HG03135 (cell line): ENCODE results near the gene MTSS2.
A peak's percentile ranks its signal among the peaks of the same experiment; 100 is the strongest.
"Not testable (repeated sequence)": the region's sequence is repeated elsewhere in the genome, so short reads cannot be mapped to it uniquely, and the experiment has no call there.

Source experiments
- ATAC-seq: cut with Tn5 transposase; IDR thresholded peaks from one replicate; pipeline ENCODE4 v1.9.1; 2021; ENCODE audit warnings: mild to moderate bottlenecking, moderate library complexity; ENCODE audit not compliant: unreplicated experiment

MTSS2 gene

GRCh38 chr16:70657956-70658355 is 27.9 kb downstream of the MTSS2 start:
- ATAC-seq = no peak

- ATAC-seq = no peak
Measured at GRCh38 chr16:70656712-70657263, 29.1 kb downstream of the MTSS2 start.

DNA sequence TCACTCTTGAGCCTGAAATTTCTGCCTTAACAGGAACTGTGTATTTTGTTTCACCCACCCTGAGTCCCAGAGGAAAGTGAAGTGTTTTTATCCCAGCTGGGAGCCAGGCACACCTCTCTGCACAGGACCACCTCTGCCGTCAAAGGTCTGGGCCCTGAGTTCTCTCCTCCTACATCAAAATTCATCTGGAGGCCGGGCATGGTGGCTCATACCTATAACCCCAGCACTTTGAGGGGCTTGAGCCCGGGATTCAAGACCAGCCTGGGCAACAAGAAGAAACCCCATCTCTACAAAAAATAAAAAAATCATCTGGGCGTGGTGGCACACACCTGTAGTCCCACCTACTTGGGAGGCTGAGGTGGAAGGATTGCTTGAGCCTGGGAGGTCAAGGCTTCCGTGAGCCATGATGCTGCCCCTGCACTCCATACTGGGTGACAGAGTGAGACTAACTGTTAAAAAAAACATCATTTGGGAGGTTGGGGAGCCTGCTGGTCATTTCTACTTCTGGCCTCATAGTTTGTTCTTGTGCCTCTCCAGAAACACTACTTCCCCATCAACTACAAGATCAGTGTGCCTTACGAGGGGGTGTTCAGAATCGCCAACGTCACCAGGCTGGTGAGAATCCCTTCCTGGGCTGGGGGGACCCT is 29.7 kb downstream of the MTSS2 start:
- no peak for ATAC-seq

DNA sequence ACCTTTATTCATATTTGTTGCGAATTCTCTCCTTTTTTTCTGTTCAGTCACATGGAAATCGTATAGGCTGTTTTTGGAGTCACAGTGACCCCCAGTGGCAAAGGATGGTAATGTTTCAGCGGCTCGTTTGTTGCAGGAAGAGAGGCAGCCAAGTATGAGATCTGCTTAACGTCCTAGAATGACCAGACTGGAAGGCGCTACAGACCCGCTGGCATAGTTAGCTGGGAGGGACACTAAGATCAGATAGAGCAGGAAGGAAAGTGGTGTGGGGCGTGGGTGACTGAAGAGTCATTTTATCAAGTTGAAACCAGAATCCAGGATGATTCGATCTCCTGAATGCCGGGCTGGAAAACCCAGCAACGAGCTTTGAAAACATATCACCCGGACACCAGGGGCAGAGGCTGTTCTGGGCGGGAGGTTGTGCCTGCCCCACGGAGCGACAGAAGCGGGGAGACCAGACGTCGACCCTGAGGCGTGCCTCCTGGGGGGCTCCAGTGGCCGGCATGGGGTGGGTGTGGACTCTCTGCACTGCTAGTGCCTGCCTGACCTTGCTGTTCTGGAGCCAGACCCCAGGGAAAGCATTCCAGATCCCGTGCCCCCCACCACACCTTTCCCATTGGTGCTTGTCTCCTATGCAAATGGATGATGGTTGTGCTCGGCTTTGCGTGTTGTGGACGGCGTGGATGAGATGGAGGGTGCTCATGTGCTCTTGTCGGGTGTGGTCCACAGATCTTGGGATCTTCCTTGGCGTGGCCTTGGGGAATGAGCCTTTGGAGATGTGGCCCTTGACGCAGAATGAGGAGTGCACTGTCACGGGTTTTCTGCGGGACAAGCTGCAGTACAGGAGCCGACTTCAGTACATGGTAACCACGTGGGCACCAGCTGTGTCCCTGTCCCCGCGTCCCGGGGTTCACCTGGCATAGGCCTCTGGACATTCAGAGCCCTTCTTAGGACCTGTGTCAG is 31.8 kb downstream of the MTSS2 start:
- ATAC-seq = peak; percentile 60

GRCh38 chr16:70653406-70653805 is 32.4 kb downstream of the MTSS2 start:
- no peak for ATAC-seq

- ATAC-seq = no peak
Measured at GRCh38 chr16:70652322-70652721, 33.5 kb downstream of the MTSS2 start.

- no peak for ATAC-seq
Measured at GRCh38 chr16:70651524-70651923, 34.3 kb downstream of the MTSS2 start.

DNA sequence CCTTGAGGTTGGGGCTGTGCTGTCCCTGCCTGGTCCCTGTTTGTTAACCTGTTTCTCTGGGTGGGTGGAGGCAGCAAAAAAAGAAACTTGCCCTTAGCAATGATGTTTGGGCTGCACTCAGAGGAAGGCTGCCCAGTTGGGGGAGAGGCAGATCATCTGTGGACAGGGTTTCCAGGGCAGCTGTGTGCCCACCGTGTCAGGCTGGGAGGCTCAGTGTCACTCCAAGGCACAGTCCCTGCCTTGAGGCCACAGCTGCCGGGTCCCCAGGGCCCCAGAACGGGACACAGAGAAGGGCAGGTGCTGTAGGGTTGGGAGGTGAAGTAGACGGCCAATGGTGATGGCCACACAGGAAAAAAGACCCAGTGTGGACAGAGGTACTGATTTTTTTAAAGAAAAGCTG is 35.6 kb downstream of the MTSS2 start:
- no peak for ATAC-seq

DNA sequence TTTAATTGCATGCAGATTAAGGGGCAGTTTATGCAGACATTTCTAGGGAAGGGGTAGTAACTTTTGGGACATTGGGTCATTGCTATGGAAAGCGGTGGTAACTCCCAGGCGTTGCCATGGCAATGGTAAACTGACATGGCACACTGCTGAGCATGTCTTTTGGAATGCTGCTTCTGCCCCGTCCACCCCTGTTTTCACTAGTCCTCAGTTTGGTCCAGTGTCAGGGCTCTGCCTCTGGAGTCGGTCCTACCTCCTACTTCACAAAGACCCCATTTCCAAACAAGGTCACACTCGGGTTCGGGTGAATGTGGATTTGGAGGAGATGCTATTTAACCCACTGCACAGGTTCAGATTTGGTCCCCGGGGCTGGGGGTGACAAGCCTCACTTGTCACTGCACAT is 36.6 kb downstream of the MTSS2 start:
- no peak for ATAC-seq

DNA sequence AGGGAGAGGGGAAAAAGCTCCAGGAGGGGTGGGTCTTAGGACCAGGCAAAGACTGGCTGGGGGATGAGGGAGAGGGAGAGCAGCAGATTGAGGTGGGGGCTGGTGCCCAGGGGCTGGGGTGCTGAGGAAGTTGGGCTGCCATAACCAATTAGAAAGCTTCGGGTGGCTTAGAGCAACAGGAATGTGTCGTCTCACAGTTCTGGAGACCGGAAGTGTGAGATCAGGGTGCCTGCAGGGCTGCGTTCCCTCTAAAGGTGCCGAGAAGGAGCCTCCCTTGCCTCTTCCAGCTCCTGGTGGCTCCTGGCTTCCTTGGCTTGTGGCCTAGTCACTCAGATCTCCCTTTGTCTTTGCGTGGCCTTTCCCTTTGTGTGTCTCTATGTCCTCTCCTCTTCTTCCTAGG is 37.2 kb downstream of the MTSS2 start:
- ATAC-seq = no peak

- no peak for ATAC-seq
Measured at GRCh38 chr16:70647441-70648359, 38.2 kb downstream of the MTSS2 start.

DNA sequence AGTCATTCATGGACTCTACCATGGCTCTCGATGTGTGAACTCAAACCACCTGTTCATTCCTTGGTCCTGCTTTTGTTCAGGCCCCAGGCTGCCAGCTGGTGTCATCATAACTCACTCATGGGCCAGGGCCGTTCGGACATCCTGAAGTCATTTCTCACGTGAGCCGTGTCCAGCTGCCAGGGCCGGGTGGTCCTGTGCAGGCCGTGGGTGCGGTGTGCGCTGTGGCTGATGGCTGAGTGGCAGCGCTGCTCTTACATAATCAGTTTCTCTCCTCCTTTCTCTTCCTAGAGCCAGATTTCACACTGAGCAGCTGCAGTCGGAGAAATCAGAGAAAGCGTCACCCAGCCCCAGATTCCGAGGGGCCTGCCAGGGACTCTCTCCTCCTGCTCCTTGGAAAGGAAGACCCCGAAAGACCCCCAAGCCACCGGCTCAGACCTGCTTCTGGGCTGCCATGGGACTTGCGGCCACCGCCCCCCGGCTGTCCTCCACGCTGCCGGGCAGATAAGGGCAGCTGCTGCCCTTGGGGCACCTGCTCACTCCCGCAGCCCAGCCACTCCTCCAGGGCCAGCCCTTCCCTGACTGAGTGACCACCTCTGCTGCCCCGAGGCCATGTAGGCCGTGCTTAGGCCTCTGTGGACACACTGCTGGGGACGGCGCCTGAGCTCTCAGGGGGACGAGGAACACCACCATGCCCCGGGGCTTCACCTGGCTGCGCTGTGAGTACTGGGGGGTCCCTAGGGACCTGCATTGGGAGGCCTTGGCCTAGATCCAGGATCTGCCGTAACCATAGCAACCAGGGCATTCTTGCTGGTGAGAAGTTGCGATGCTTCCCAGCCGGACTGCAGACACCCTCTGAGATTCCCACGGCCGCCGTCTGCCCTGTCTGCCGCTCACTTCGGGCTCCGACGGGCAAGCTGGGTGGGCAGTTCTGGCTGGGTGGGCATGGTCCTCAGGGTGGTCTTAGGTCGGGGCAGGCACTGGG is 39.3 kb downstream of the MTSS2 start, which contains the start of gene IL34:
TSS of gene IL34 (plus strand) at position 300 of the 982 bp plus-strand sequence. CDS start at position 689, 389 bp downstream.
- no peak for ATAC-seq

- ATAC-seq = no peak
Measured at GRCh38 chr16:70644763-70645597, 40.9 kb downstream of the MTSS2 start.

- ATAC-seq = not testable (repeated sequence)
Measured at GRCh38 chr16:70643264-70643663, 42.6 kb downstream of the MTSS2 start.

- no peak for ATAC-seq
Measured at GRCh38 chr16:70642633-70643032, 43.2 kb downstream of the MTSS2 start.

DNA sequence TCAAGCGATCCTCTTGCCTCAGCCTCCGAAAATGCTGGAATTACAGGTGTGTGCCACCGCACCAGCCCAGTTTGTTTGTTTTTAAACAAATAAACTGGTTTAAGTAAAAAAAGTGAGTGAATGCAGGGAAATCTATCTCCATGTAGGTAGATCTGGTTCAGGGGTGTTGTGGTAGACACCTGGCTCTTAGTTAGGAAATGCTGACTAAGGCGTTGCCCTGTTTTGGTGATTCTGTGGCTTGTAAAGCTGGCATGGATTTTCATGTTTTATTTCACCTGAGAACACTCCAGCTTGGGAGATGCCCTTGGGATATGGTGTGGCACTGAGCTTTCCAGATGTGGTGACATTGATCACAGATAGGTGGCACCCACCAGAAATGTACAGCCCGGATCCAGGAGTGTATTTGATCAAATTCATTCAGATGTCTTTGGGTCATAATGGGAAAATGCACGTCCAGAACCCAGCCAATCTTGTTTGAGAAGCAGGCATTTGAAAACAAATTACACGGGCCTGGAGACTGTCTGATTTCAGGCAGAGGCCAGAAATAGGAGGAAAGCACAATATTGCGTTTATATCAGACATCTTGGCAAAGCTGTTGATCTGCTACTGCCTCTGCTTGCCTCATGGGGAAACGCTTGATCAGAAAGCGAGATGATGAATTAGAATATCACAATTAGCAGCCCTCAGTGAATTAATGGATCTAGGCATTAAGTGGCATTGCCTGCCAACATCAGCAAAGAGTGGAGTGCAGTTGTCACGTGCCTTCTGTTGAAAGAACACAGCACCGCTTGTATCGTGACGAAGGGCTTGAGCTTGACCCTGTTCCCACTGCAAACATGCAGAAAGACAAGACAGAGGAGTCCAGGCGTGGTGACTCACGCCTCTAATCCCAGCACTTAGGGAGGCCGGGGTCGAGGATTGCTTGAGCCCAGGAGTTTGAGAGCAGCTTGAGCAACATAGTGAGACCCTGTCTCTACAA is 46.8 kb downstream of the MTSS2 start:
- no peak for ATAC-seq
